Activated T-cell treated with anti-CD3 and anti-CD28 coated beads, Interleukin-2, amount 50 U/mL, for 48 hours (primary cell): ENCODE data around the gene BCAM.
"Not testable (repeated sequence)": the region's sequence is repeated elsewhere in the genome, so short reads cannot be mapped to it uniquely, and the experiment has no call there.

Source experiments
- DNase-seq, 2 experiments: peaks; one replicate each; pipeline ENCODE4 v3.0.0-alpha.2; 2020

The BCAM gene

GRCh38 chr19:44856421-44857083 is 47.6 kb downstream of the BCAM start:
- DNase-seq: no peak

- DNase-seq: no peak
Observed at GRCh38 chr19:44857837-44858236, 48.9 kb downstream of the BCAM start.

- not testable (repeated sequence) for DNase-seq
Observed at GRCh38 chr19:44861576-44861975, 52.7 kb downstream of the BCAM start.

GRCh38 chr19:44863990-44864389 is 55.1 kb downstream of the BCAM start:
- DNase-seq: no peak

DNA sequence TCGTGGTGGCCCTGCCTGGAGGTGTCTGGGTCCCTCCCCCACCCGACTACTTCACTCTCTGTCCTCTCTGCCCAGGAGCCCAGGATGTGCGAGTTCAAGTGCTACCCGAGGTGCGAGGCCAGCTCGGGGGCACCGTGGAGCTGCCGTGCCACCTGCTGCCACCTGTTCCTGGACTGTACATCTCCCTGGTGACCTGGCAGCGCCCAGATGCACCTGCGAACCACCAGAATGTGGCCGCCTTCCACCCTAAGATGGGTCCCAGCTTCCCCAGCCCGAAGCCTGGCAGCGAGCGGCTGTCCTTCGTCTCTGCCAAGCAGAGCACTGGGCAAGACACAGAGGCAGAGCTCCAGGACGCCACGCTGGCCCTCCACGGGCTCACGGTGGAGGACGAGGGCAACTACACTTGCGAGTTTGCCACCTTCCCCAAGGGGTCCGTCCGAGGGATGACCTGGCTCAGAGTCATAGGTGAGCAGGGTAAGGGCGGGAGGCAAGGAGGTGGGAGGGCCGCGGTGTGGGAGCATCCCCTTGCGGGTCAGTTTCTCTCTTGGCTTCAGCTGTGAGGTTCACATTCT is 56.4 kb downstream of the BCAM start:
- DNase-seq: no peak

GRCh38 chr19:44866664-44867063 is 57.8 kb downstream of the BCAM start:
- DNase-seq: no peak

DNA sequence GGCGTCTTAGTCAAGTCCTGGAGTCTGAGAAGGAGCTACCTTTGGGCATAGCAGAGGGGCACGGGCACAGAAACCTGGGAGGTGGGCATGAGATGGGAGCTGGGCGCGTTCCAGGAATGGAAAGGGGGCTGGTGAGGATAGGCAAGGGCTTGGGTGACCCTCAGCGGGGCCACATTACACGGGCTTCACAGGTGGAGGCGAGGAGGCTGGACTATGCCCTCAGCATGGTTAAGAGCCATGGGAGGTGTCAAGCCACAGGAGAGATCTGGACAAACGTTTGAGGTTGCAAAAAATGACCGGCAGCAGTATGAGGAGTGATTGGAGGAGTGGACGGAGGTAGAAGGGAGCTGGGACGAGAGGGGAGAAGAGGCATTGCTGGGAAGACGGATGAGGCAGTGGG is 58.7 kb downstream of the BCAM start:
- no peak for DNase-seq

GRCh38 chr19:44869733-44870470 is 61.0 kb downstream of the BCAM start:
- DNase-seq: no peak
